ENCODE measurements around the gene MAP2K7. TPM values are rescaled to one million over a fixed set of nuclear protein-coding genes. Genes with fewer than 3 reads are reported as not detected.

MAP2K7 gene
- total RNA-seq, 1 experiment from 2014 or later, result 59.1 TPM

GRCh38 chr19:7912697-7913564 is 9.3 kb downstream of the MAP2K7 start:
- ChIA-PET POLR2A (no interaction called here), CTCF (interaction anchor here (1.0 kb wide), 1 partner anchor 9 kb away, joined by 4 read pairs; the partner anchor contains the start of gene MAP2K7), RAD21 (ENCODE audit: low non-redundant PET in 1 of 2, low total read pairs in 2 of 2, uncharacterized antibody in 2 of 2, unreplicated experiment in 2 of 2) (no interaction called here)
- H3K4me3 ChIP-seq (replicated peaks in 1 of 2; ENCODE audit: low read depth in 1 of 2, low read length in 2 of 2), result no peak overlapping the region
- peaks cover 5 to 25% of the 10 kb centered on the region in 2 experiments; a peak in 3 of 4 replicates for H3K4me1 ChIP-seq (ENCODE audit: control insufficient read depth in 1 of 2, insufficient read depth in 2 of 2, low read length in 2 of 2)
- DNase-seq (ENCODE audit: low read depth, low spot score) (no peak), ATAC-seq (no peak)
- H3K27ac ChIP-seq (ENCODE audit: low read depth, low read length), result no peak overlapping the region
- H3K9ac ChIP-seq (ENCODE audit: low read length), result no peak overlapping the region
- H2AFZ ChIP-seq (ENCODE audit: low read depth, low read length, poor library complexity, severe bottlenecking), result no peak overlapping the region
- no peak overlapping the region for H3K4me2 ChIP-seq (ENCODE audit: low read length)
- H3K9me2 ChIP-seq (ENCODE audit: insufficient read depth), result no peaks in the 10 kb centered on the region
- BruUV-seq (replicated peaks), result no TSS peak
- peaks cover 5 to 6% of the 10 kb centered on the region in 2 experiments; a peak in 3 of 4 replicates for H3K36me3 ChIP-seq (ENCODE audit: control insufficient read depth in 1 of 2, insufficient read depth in 2 of 2, low read length in 2 of 2)
- H3K79me2 ChIP-seq (ENCODE audit: insufficient read depth, low read length), result peaks cover 15% of the 10 kb centered on the region
- no peaks in the 10 kb centered on the region for H4K20me1 ChIP-seq (ENCODE audit: insufficient read depth)
- no peaks in the 10 kb centered on the region for H3K9me3 ChIP-seq (ENCODE audit: control insufficient read depth in 1 of 2, insufficient read depth in 1 of 2, low read depth in 1 of 2, low read length in 2 of 2)
- H3K27me3 ChIP-seq (ENCODE audit: insufficient read depth, low read length), result no peaks in the 10 kb centered on the region
- intact Hi-C loops (cut with micrococcal nuclease), result no loop called here
- no peak for TF ChIP-seq EZH2phosphoT487 (IDR thresholded peaks at IDR 0.05; ENCODE audit: borderline replicate concordance)
- no peak for TF ChIP-seq CBX3 (IDR thresholded peaks at IDR 0.05; ENCODE audit: low read depth)
- no peak for TF ChIP-seq RAD21 (IDR thresholded peaks at IDR 0.05; ENCODE audit: low read depth)
- TF ChIP-seq ZBTB33 (IDR thresholded peaks at IDR 0.05; ENCODE audit: extremely low read depth, insufficient replicate concordance, low read length), result no peak
- no peak for TF ChIP-seq ZNF274 (IDR thresholded peaks at IDR 0.05; ENCODE audit: low read depth, low read length)
- TF ChIP-seq YY1 (IDR thresholded peaks at IDR 0.05; ENCODE audit: extremely low read depth, insufficient replicate concordance, low read depth, low read length), result no peak
- no peak for TF ChIP-seq SP1 (IDR thresholded peaks at IDR 0.05; ENCODE audit: low read depth)
- no peak for TF ChIP-seq SIN3A (IDR thresholded peaks at IDR 0.05; ENCODE audit: low read depth)
- no peak for TF ChIP-seq JUND (IDR thresholded peaks at IDR 0.05)
- TF ChIP-seq TCF7L2 (IDR thresholded peaks at IDR 0.05; ENCODE audit: borderline replicate concordance, extremely low read depth, insufficient read depth, insufficient read length), result no peak
- TF ChIP-seq POLR2A (IDR thresholded peaks at IDR 0.05; ENCODE audit: borderline replicate concordance, extremely low read depth, insufficient read depth, insufficient read length), result no peak
- TF ChIP-seq MAX (IDR thresholded peaks at IDR 0.05), result no peak
- TF ChIP-seq EZH2 (IDR thresholded peaks at IDR 0.05), result no peak
- TF ChIP-seq CTCF (IDR thresholded peaks at IDR 0.05 in 2 of 3, conservative IDR thresholded peaks at IDR 0.05 in 1 of 3; ENCODE audit: borderline replicate concordance in 1 of 3, insufficient read depth in 1 of 3, low read depth in 2 of 3, low read length in 2 of 3), result no peak
- TF ChIP-seq CEBPB (IDR thresholded peaks at IDR 0.05; ENCODE audit: low read depth), result no peak
- TF ChIP-seq REST (IDR thresholded peaks at IDR 0.05; ENCODE audit: low read depth), result no peak
- TF ChIP-seq ATF3 (IDR thresholded peaks at IDR 0.05), result no peak
- no peak for TF ChIP-seq ELF1 (IDR thresholded peaks at IDR 0.05; ENCODE audit: borderline replicate concordance, low read depth)
- TF ChIP-seq SRF (IDR thresholded peaks at IDR 0.05; ENCODE audit: low read depth), result no peak

Data from HCT116 (cell line).